WERI-Rb-1 (cell line): Measurements from ENCODE around the gene TTLL7.

Source experiments
- DNase-seq: peaks from one replicate; pipeline ENCODE4 v3.0.0-alpha.2; 2020
- H3K27ac ChIP-seq: fragments of 250-450 bp; sonication (Bioruptor Pico); 2 replicates; pipeline ENCODE4 v1.5.1; 2020; ENCODE audit warnings: mild to moderate bottlenecking, moderate library complexity
- H3K27me3 ChIP-seq: fragments of 250-450 bp; sonication (Bioruptor Pico); 2 replicates; pipeline ENCODE4 v1.5.1; 2021; ENCODE audit warnings: mild to moderate bottlenecking, low read depth, moderate library complexity; ENCODE audit not compliant: insufficient read depth, severe bottlenecking
- H3K36me3 ChIP-seq: fragments of 250-450 bp; sonication (Bioruptor Pico); 2 replicates; pipeline ENCODE4 v1.5.1; 2020; ENCODE audit warnings: mild to moderate bottlenecking, moderate library complexity
- H3K4me3 ChIP-seq: 2 replicates; pipeline ENCODE4 v1.5.1; 2011; ENCODE audit warnings: low read depth, mild to moderate bottlenecking, control low read depth, low read length
- H3K9me3 ChIP-seq: fragments of 250-450 bp; sonication (Bioruptor Pico); 2 replicates; pipeline ENCODE4 v1.5.1; 2021; ENCODE audit warnings: mild to moderate bottlenecking, moderate library complexity; ENCODE audit not compliant: severe bottlenecking
- CTCF ChIP-seq: IDR thresholded peaks from 2 replicates; pipeline ENCODE4 v1.5.1; 2011; ENCODE audit warnings: low read depth, mild to moderate bottlenecking, control low read depth, inconsistent platforms, low read length

Gene TTLL7

GRCh38 chr1:84010136-84010535 is 11.2 kb upstream of the TTLL7 start:
- Histone ChIP-seq H3K9me3 (no peaks in the 10 kb centered on the region), H3K36me3 (no peaks in the 10 kb centered on the region), H3K27ac (no peak overlapping the region), H3K27me3 (no peaks in the 10 kb centered on the region), H3K4me3 (no peak overlapping the region)
- no peak for DNase-seq
- no peak for TF ChIP-seq CTCF

GRCh38 chr1:84008631-84009030 is 9.7 kb upstream of the TTLL7 start:
- no peaks in the 10 kb centered on the region for H3K9me3 ChIP-seq
- TF ChIP-seq CTCF, result no peak
- H3K4me3 ChIP-seq, result no peak overlapping the region
- DNase-seq, result no peak
- no peaks in the 10 kb centered on the region for H3K27me3 ChIP-seq
- H3K36me3 ChIP-seq, result no peaks in the 10 kb centered on the region
- no peak overlapping the region for H3K27ac ChIP-seq

- Histone ChIP-seq H3K27me3 (no peaks in the 10 kb centered on the region), H3K36me3 (no peaks in the 10 kb centered on the region), H3K27ac (no peak overlapping the region), H3K9me3 (no peaks in the 10 kb centered on the region), H3K4me3 (no peak overlapping the region)
- TF ChIP-seq CTCF, result no peak
- no peak for DNase-seq
Observed at GRCh38 chr1:84006591-84006990, 7.7 kb upstream of the TTLL7 start.

- no peak for DNase-seq
- H3K27ac ChIP-seq, result no peak overlapping the region
- no peak overlapping the region for H3K4me3 ChIP-seq
- H3K27me3 ChIP-seq, result no peaks in the 10 kb centered on the region
- no peaks in the 10 kb centered on the region for H3K9me3 ChIP-seq
- no peak for TF ChIP-seq CTCF
- H3K36me3 ChIP-seq, result peaks cover 6% of the 10 kb centered on the region
Observed at GRCh38 chr1:84001501-84001900, 2.6 kb upstream of the TTLL7 start.

GRCh38 chr1:84000954-84001495 is 2.1 kb upstream of the TTLL7 start:
- Histone ChIP-seq H3K4me3 (no peak overlapping the region), H3K27ac (no peak overlapping the region), H3K36me3 (peaks cover 6% of the 10 kb centered on the region), H3K27me3 (no peaks in the 10 kb centered on the region), H3K9me3 (no peaks in the 10 kb centered on the region)
- TF ChIP-seq CTCF, result no peak
- DNase-seq, result no peak

- Histone ChIP-seq H3K27me3 (no peaks in the 10 kb centered on the region), H3K9me3 (no peaks in the 10 kb centered on the region), H3K36me3 (peaks cover 6% of the 10 kb centered on the region), H3K4me3 (no peak overlapping the region), H3K27ac (no peak overlapping the region)
- no peak for TF ChIP-seq CTCF
- no peak for DNase-seq
Observed at GRCh38 chr1:84000196-84000885, 1.4 kb upstream of the TTLL7 start.
